T-helper 2 cell treated with Interferon-gamma antibody and Interleukin-4, amounts not matched to agents 100 ng/mL and 5 ng/mL, for 36 hours (primary cell): ENCODE measurements around the gene KIF5C. TPM values are rescaled to one million over a fixed set of nuclear protein-coding genes. Genes with fewer than 3 reads are reported as not detected.
"Not testable (repeated sequence)": the region's sequence is repeated elsewhere in the genome, so short reads cannot be mapped to it uniquely, and the experiment has no call there.

Experiments
- intact Hi-C: fragments of 100-400 bp; cut with micrococcal nuclease; formaldehyde crosslinking; loops from one replicate; pipeline ENCODE4 v1.15.1; 2023
- total RNA-seq: library from RNA; stranded (reverse); gene quantifications from 2 replicates; pipeline ENCODE4 v1.2.3, GENCODE V29; 2022

KIF5C gene
- total RNA-seq = 12.5 and 12.8 TPM in 2 replicates

DNA sequence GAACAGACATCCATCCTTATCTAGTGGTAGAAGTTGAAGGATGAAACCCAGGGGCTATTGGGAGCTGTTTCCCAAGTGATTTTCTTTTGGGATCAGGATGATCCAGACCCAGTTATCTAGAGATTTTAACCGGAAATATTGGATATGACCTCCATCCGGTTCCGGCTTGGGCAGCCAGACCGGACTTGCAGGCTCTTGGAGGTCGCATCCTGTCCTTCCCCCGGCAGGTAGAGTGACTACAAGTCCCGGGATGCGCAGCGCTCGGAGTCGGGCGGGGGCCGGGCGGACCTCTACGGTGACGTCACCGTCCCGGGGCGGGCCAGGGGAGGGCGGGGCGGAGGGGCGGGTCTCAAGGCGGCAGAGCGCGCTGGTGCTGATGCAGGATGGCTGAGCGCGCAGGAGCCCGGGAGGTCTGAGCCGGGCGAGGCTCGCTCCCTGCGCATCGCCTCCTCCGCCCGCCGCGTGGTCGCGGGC, at the start of gene KIF5C:
TSS of gene KIF5C (plus strand) at position 360 of the 474 bp plus-strand sequence. CDS start 391 bp downstream, outside the sequence.
- intact Hi-C loops = loop anchor here (1.0 to 10.0 kb wide), 5 partner anchors 230 to 1380 kb away; partner anchors contain the start of genes ACVR2A and MMADHC

DNA sequence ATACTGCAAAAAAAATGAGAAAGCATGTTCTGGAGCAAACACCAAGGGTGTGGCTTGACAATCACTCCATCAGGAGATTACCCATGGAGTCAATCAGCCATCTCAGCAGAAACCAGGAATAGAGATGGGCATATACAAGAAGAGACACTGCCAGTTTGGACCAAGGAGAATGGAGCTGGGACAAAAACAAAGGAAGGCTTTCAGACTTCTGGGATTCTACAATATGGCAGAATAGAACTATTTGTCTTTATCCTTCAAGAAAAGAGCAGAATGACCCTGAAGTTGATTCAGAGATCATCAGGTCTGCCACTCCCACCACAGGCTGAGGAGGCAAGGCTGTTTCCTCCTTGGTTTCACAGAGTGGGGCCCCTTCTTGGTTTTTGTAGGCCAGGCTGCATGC, 48.2 kb upstream of the KIF5C start:
- intact Hi-C loops = no loop called here

DNA sequence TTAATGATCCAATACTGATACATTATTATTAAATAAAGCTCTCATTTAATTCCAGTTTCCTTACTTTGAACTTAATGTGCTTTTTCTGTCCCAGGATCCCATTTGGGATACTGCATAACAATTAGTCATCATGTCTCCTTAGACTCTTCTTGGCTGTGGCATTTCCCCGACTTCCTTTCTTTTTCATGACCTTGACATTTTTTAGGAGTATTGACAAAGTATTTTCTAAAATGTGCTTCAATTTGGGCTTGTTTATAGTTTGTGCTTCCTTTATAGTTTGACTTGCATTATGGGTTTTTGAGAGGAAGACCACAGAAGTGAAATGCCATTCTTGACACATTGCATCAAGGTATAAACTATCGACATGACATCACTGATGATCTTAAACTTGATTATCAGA, 46.1 kb upstream of the KIF5C start:
- intact Hi-C loops = no loop called here

DNA sequence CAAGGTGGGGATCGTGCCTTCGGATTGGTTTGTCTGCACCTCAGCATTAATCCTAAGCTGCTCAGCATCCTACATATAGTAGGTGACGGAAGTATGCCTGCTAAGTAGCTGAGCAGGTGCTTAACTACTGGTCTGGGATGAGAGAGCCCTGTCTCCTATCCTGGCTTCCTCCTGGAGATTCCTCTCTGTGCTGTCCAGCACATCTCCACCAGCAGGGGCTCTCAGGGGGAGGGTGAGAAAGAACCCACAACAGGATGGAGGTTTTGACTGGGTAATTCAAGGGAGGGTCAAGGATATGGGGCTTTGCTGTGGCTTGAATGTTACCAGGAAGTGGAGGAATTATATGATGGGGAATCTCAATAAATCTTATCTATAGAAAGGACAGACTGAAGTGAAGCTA, 45.4 kb upstream of the KIF5C start:
- intact Hi-C loops = no loop called here

DNA sequence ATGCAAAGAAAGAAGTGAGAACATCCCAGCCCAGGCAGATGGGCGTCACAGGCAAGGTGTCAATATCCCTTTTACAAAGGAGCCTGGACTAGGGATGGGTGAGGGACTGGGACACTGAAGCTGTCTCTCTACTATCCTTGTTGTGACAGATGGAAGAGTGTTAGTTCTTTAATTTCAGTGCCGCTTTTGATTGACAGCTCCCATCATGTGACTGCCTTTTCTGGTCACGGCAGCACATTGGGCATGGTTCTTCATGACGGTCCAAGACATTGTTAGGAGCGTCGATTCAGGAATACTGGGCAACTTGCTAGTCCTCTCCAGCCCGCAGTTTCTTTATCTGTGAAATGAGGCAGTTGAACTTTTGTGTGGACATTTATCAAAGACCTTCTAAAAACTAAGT, 42.4 kb upstream of the KIF5C start:
- intact Hi-C loops = no loop called here

DNA sequence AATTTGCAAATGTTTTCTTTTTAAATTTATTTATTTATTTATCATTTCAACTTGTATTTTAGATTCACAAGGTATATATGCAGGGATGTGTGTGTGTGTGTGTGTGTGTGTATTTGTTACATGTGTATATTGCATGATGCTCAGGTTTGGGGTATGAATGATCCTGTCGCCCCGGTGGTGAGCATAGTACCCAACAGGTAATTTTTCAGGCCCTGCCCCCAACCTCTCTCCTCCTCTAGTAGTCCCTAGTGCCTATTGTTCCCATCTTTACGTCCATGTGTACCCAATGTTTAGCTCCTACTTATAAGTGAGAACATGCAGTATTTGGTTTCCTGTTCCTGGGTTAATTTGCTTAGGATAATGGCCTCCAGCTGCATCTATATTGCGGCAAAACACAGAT, 33.0 kb upstream of the KIF5C start:
- intact Hi-C loops = no loop called here

DNA sequence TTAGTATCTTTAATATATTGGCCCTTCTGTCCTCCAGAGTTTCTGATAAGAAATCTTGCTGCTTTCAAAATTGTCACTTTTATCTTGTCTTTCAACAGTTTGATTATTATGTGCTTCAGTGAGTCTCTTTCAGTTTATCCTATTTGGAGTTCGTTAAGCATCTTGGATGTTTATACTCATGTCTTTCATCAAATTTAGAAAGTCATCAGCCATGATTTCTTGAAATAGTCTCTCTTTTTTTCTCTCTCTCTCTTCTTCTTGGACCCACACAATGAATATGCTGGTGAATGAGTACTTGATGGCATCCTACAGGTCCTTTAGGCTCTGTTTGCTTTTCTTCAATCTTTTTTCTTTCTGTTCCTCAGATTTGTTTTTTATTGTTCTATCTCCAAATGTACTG, 26.9 kb upstream of the KIF5C start:
- intact Hi-C loops = no loop called here

DNA sequence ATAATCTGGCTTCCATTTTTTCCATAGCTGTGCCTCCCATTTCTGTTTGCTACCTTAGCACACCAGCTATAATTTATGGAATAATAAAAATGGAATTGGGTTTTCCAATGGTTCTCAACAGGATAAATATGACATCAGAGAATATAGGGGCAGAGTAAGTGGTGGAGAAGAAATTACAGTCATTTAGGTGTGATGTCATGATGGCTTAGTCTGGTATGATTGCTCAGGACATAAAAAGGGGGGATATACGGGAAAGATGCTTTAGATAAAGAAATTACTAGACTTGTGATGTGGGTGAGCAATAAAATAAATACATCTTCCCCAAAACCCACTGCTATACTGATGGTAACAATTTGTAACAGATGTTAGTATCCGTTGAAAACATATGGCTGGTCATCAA, 21.6 kb upstream of the KIF5C start:
- intact Hi-C loops = no loop called here

DNA sequence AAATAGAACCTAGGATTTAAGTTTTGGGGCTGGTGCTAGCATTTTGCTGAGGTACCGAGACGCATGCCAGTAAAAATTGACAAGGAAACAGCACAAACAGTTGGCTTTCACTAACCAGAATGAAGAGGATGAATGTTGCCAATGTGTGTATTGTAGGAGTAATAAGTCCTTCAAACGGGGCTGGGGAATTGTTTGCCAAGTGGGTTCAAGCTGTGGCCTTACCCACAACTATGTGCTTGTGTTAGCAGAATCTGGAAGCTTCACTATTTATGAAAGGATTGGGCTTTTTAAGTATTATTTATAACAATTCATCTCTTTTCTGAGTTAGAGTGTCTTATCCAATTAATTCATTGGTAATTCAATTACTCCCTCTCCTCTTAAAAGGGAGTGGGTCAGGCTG, 15.0 kb upstream of the KIF5C start:
- intact Hi-C loops = no loop called here

DNA sequence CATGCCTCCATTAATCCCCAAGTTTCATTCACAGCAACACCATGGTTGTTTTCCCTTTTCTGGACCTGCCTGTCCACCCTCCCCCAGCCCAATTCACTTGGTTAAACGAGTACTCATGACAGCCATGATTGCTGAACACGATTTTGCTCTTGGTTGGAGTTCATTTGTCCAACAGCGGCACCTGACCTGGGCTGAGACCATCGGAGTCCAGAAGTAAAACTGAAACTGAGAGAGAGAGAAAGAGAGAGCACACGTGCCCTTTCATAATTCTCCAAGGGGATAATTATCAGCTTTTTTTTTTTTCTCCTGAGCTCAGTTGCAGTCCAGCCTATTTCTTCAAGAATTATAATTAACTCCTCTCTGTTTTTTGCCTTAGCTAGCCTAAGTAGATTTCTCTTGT, 13.7 kb upstream of the KIF5C start:
- intact Hi-C loops = no loop called here

DNA sequence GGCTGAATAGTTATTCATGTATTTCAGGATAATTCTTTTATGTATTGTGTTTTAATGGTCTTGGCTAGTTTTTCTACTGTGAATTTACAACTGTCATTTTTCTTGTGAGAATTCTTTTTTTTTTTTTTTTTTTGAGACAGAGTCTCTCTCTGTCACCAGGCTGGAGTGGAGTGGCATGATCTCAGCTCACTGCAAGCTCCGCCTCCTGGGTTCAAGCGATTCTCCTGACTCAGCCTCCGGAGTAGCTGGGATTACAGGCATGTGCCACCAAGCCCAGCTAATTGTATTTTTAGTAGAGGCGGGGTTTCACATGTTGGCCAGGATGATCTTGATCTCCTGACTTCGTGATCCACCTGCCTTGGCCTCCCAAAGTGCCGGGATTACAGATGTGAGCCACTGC, 12.5 kb upstream of the KIF5C start:
- intact Hi-C loops = not testable (repeated sequence)

DNA sequence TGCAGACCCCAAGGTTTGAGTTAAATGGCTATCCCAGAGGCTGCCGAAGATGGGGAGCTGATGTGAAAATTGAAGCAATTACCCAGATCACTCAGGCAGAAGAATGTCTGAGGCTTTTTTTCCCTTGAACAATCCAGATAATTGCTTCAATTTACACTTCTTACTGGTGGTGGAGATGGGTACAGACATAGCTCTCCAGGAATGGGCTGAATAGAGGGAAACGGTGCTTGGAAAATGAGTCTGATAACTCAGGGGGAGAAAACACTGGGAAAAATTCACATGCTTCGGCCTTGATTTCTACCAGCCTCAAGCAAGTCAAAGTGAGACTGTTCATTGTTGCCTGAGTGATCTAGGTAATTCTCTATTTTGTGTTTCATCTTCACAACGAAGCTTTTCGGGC, 9.5 kb upstream of the KIF5C start:
- intact Hi-C loops = no loop called here

DNA sequence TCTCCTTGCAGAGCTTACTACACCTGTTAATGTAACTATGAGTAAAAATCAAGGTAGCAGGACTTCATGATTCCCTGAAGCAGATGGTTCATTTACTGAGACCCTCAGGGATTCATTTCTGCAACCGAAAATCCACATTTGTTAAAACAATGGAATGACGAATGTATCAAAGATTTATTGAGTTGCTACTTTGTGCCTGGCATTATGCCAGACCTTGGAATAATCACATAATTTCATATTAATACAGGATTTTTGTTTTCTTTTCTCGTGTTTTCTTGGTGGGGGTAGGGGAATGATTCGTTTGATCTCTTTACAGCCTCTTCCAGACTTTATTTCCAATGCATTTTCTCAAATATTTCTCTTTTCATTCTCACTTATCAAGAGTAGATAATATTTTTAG, 8.9 kb upstream of the KIF5C start:
- intact Hi-C loops = no loop called here

DNA sequence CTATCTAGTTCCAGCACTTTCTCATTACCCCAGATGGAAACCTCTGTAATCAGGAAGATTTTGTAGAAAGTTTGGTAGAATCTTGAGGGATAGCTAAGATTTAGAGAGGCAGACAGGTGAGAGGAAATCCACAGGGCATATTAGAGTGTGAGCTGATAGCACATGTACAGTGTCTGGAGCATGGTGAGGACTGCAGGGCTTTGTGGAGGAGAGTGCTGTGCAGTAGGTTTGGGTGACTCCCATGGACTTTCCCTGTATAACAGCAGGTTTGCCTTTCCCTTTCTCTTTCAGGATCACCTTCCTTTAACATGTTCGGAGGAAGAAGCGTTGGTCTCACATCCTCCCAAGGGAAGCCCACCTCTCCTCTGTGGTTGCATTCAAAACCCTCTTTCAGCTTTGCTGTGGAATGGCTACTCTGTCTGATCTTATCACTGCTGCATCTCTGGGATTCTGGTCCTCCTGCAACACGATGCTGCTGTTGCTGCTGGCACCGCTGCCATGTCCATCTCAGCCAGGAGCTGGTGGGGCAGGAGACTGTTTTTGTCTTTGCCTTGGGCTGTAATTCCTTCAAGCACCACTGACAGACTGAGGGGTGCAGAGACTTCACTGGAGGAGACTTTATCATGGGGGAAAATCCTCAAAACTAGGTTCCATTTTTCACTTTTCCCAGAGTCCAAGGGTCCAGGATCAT, 7.8 kb upstream of the KIF5C start:
- intact Hi-C loops = no loop called here

DNA sequence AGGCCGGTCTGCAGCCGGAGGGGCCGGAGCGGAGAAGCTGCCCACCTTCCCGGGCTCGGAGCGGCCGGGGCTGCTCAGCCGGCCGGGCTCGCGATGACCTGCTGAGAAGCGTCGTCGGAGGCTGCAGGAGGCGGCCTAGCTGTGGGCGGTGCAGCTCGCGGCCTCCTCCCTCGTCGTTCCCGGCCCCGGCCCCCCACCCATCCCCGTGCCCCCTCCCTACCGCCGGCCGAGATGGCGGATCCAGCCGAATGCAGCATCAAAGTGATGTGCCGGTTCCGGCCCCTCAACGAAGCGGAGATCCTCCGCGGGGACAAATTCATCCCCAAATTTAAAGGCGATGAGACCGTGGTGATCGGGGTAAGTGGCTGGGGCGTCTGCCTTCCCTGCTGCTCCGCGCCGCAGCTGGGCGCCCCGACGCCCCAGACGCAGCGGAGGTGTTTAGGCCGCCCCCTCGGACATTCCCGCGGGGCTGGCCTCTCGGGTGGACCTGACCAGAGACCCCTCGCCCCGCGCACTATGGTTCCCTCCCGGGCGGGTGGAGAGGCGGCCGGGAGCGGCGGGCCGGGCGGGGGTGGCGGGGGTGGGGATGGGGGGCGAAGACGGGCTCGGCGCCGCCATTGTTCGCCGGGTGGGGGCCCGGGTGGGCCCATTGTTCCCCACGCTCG, 492 bp downstream of the KIF5C start:
- intact Hi-C loops = loop anchor here (1.0 to 10.0 kb wide), 7 partner anchors 51 to 1381 kb away; partner anchors contain the start of genes ACVR2A, MMADHC and ORC4

DNA sequence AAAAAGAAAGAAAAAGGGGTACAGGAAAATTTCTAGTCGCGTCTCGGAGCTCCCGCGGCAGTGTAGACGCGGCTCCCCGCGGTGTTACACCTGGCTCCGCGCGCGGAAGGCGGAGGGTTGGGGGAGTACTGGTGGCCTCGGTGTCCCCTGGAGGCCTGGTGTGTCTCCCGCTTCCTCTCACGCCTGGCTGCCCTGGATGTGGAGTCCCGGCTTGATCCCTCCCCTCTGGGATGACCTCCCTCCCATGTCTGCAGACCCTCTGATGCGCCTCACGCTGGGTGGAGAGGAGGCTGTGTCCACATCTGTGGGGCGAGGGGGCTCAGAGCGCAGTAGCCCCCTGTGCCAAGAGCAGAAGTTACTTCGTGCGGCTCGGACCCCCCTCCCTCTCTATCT, 1.2 kb downstream of the KIF5C start:
- intact Hi-C loops = loop anchor here (1.0 to 10.0 kb wide), 6 partner anchors 50 to 1381 kb away; partner anchors contain the start of genes ACVR2A, MMADHC and ORC4

DNA sequence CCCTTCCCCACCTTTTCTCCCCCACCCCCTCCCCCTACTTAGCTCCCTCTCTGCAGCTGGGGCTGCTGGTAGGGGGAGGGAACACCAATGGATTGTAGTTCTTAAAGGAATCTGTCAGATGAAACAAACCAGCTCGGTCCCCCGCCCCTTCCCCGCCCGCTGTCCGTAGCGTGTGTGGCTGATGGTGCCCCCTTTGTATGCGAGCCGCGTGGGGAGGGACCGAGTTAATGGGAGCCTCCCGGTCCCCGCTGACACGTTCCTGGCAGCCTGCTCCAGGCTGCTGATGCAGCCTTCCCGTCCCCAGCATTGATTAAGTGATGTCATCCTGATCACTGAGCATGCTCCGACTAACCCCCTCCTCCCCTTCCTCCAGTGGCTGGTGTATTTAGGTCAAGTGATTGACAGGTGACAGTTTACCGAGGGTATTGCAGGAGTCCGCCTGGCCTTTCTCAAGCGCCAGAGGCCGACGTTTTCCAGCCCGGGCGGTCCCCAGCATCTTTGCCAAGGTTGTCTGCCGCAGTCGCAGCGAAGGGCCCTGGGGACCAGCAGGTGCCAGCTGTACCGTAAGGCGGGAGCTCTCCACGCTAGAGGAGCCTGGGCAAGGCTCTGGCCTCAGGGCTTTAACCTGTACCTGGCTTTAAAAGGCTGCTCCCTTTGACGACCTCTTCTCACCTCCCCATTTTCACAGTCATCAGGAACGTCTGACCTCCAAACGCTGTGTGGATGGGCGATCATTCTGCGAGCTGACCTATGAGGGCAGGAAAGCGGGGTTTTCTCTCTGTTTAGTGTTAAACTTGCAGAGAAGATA, 1.8 kb downstream of the KIF5C start:
- intact Hi-C loops = loop anchor here (1.0 to 10.0 kb wide), 6 partner anchors 50 to 1382 kb away; partner anchors contain the start of genes ACVR2A, MMADHC and ORC4

DNA sequence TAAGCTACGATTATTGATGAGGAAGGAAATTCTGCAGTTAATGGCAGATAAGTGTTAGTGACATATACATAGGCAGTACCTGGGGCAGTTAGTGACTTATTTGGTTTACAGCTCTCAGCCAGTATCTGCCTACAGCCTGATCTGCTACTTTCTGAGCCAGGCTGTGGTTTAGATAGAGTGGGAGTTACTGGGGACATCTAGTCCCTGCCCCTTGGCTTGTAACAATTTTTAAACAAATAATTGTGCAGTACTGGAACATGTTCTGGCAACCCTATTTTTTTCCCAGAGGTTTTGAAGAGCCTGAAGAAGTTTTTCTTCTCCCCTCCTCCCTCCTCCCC, 2.3 kb downstream of the KIF5C start:
- intact Hi-C loops = loop anchor here (5.0 to 10.0 kb wide), 4 partner anchors 350 to 1383 kb away; partner anchors contain the start of genes ACVR2A and MMADHC

DNA sequence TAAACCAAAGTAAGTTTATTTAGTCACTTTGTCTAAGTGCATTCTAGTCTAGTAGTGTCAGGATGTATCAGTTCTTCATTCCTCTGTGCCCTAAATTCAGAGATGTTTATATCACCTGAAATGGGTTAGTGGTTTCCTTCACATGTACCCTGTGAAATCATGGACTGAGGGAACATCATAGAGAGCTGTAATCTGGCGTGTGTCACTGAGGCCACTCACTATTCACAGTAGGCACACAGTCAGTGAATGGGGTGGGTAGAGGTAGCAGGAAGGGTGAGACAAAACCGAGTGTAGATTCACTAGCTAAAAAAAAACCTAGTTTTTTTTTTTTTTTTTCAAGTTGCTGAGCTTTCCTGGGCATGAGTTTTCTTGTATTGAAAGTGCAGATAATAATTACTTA, 5.6 kb downstream of the KIF5C start:
- intact Hi-C loops = no loop called here

DNA sequence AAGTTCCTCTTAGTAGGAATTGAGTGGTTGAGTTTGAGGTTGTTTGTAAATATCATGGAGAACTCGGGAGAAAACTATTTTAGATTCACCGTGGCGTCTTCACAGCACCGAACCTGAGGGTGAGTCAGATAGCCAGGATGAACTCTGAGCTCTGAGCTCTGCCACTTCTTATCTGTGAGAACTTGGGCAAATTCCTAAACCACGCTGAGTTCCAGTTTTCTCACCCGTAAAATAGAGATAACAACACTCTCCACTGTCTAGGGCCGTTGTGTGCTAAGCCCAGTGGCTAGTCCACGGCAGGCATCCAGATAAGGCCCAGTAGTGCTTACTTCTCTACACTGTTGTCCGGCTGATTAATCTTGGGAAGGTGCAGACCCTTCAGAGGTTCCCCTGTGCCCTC, 7.0 kb downstream of the KIF5C start:
- intact Hi-C loops = no loop called here

DNA sequence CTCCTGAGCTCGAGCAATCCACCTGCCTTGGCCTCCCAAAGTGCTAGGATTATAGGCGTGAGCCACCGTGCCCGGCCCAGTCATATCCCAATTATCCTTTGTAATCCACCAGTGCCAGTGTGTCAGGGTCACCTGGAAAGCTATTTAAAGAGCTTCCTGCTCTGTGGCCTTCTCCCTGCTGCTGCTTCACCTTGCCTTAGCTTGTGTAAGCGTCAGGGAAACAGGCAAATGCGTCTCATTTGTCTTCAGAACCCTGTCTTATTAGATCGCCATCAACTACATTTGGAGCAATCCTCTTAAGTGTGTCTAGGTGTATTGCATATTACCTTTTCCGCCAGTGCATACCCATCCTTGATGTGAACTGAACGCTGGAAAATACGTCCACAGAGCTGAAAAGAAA, 10.2 kb downstream of the KIF5C start:
- intact Hi-C loops = no loop called here

DNA sequence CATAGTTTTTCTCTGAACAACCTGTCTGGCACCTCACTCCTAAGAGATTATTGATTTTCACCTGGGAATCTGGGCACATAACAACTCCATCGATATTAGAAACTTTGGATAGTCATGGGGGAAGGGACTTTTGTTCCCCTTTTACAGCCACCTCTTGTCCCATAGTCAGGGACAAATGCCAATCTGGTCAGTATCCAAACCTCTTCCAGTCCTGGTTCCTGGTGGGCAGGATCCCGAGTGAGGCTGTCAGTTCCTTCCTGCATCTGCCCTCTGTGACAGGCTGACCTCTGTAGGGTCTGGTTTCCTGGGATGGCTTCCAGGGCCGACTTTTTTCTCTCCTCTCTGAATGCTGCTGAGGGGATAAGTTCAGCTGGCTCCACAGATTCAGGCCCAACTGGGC, 11.0 kb downstream of the KIF5C start:
- intact Hi-C loops = no loop called here
